GM12892 (cell line): ENCODE data around the gene SOCS6.

ENCODE experiments used
- POLR2A ChIP-seq: IDR thresholded peaks from 2 replicates; pipeline ENCODE4 v1.6.1; 2011; ENCODE audit warnings: low read depth, low read length, control low read depth
- POLR2AphosphoS5 ChIP-seq: IDR thresholded peaks from 2 replicates; pipeline ENCODE4 v1.6.1; 2011; ENCODE audit warnings: low read depth, low read length, control low read depth
- TAF1 ChIP-seq: IDR thresholded peaks from 2 replicates; pipeline ENCODE4 v1.6.1; 2011; ENCODE audit warnings: low read depth, mild to moderate bottlenecking, control low read depth, low read length, borderline replicate concordance

DNA sequence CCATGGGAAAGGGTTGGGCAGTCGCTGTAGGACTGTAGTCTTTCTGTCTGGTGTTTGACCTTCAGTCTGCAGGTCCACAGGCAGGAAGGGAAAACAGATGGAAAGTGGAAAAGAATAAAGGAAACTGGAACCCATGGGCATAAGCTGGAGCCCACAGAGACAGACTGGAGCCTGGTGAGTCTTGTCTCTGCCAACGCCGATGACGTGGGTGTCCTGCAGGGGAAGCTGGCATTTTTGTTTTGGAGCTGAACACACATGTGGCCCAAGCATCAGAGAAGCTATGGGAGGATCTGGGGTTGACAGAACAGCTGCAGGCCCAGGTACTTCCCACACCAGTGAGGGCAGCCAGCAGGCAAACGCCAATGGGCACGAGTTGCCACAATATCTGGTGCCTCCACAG, 28.2 kb upstream of the SOCS6 start:
- TF ChIP-seq POLR2AphosphoS5 (no peak), POLR2A (no peak), TAF1 (no peak)
